Measurements from ENCODE around the gene CYFIP2. TPM values are rescaled to one million over a fixed set of nuclear protein-coding genes. Genes with fewer than 3 reads are reported as not detected.

CYFIP2 gene
- total and polyA plus RNA-seq, 2 of the 8 experiments (the other 6 are each of a cell fraction or from before 2014, with no cell fraction given), result 45.1 to 80.6 TPM

- TF ChIP-seq, protein P1, sequence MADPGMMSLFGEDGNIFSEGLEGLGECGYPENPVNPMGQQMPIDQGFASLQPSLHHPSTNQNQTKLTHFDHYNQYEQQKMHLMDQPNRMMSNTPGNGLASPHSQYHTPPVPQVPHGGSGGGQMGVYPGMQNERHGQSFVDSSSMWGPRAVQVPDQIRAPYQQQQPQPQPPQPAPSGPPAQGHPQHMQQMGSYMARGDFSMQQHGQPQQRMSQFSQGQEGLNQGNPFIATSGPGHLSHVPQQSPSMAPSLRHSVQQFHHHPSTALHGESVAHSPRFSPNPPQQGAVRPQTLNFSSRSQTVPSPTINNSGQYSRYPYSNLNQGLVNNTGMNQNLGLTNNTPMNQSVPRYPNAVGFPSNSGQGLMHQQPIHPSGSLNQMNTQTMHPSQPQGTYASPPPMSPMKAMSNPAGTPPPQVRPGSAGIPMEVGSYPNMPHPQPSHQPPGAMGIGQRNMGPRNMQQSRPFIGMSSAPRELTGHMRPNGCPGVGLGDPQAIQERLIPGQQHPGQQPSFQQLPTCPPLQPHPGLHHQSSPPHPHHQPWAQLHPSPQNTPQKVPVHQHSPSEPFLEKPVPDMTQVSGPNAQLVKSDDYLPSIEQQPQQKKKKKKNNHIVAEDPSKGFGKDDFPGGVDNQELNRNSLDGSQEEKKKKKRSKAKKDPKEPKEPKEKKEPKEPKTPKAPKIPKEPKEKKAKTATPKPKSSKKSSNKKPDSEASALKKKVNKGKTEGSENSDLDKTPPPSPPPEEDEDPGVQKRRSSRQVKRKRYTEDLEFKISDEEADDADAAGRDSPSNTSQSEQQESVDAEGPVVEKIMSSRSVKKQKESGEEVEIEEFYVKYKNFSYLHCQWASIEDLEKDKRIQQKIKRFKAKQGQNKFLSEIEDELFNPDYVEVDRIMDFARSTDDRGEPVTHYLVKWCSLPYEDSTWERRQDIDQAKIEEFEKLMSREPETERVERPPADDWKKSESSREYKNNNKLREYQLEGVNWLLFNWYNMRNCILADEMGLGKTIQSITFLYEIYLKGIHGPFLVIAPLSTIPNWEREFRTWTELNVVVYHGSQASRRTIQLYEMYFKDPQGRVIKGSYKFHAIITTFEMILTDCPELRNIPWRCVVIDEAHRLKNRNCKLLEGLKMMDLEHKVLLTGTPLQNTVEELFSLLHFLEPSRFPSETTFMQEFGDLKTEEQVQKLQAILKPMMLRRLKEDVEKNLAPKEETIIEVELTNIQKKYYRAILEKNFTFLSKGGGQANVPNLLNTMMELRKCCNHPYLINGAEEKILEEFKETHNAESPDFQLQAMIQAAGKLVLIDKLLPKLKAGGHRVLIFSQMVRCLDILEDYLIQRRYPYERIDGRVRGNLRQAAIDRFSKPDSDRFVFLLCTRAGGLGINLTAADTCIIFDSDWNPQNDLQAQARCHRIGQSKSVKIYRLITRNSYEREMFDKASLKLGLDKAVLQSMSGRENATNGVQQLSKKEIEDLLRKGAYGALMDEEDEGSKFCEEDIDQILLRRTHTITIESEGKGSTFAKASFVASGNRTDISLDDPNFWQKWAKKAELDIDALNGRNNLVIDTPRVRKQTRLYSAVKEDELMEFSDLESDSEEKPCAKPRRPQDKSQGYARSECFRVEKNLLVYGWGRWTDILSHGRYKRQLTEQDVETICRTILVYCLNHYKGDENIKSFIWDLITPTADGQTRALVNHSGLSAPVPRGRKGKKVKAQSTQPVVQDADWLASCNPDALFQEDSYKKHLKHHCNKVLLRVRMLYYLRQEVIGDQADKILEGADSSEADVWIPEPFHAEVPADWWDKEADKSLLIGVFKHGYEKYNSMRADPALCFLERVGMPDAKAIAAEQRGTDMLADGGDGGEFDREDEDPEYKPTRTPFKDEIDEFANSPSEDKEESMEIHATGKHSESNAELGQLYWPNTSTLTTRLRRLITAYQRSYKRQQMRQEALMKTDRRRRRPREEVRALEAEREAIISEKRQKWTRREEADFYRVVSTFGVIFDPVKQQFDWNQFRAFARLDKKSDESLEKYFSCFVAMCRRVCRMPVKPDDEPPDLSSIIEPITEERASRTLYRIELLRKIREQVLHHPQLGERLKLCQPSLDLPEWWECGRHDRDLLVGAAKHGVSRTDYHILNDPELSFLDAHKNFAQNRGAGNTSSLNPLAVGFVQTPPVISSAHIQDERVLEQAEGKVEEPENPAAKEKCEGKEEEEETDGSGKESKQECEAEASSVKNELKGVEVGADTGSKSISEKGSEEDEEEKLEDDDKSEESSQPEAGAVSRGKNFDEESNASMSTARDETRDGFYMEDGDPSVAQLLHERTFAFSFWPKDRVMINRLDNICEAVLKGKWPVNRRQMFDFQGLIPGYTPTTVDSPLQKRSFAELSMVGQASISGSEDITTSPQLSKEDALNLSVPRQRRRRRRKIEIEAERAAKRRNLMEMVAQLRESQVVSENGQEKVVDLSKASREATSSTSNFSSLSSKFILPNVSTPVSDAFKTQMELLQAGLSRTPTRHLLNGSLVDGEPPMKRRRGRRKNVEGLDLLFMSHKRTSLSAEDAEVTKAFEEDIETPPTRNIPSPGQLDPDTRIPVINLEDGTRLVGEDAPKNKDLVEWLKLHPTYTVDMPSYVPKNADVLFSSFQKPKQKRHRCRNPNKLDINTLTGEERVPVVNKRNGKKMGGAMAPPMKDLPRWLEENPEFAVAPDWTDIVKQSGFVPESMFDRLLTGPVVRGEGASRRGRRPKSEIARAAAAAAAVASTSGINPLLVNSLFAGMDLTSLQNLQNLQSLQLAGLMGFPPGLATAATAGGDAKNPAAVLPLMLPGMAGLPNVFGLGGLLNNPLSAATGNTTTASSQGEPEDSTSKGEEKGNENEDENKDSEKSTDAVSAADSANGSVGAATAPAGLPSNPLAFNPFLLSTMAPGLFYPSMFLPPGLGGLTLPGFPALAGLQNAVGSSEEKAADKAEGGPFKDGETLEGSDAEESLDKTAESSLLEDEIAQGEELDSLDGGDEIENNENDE (IDR thresholded peaks at IDR 0.05; ENCODE audit: insufficient replicate concordance, low read length), result no peak
- TF ChIP-seq CEBPB (IDR thresholded peaks at IDR 0.05; ENCODE audit: low read depth, low read length), result no peak
These were observed 17.5 kb downstream of the CYFIP2 start (continued) for GRCh38 chr5:157283434-157283833.

Data from H1 (cell line).